Spleen (tissue), 11 donors: ENCODE results near the gene BDH1. TPM values are rescaled to one million over a fixed set of nuclear protein-coding genes. Genes with fewer than 3 reads are reported as not detected.

Source experiments
- DNase-seq: peaks from one replicate; pipeline ENCODE4 v3.0.0-alpha.2; 2020
- H3K27ac ChIP-seq, 8 donors: fragments of 200-600 bp; sonication (generic) in 7 of 8; 1 replicate in 4 of 8; 2 replicates in 4 of 8; pipeline versions ENCODE4 v1.5.0 to v1.8.0; 2016 to 2021; ENCODE audit warnings: inconsistent platforms in 4 of 8, mild to moderate bottlenecking in 4 of 8, moderate library complexity in 1 of 8
- H3K27me3 ChIP-seq, 7 donors: fragments of 200-600 bp; sonication (generic) in 6 of 7; replicated peaks in 1 of 7; 1 replicate in 4 of 7; 2 replicates in 3 of 7; pipeline versions ENCODE4 v1.5.0 to v1.8.0; 2016 to 2021; ENCODE audit warnings: inconsistent platforms in 3 of 7, mild to moderate bottlenecking in 1 of 7
- H3K36me3 ChIP-seq, 6 donors: fragments of 200-600 bp; sonication (generic) in 5 of 6; 1 replicate in 4 of 6; 2 replicates in 2 of 6; pipeline versions ENCODE4 v1.5.0 to v1.8.0; 2016 to 2021; ENCODE audit warnings: inconsistent platforms in 2 of 6
- H3K4me1 ChIP-seq, 6 donors: fragments of 200-600 bp; sonication (generic) in 5 of 6; 1 replicate in 3 of 6; 2 replicates in 3 of 6; pipeline versions ENCODE4 v1.5.0 to v1.8.0; 2016 to 2021; ENCODE audit warnings: inconsistent platforms in 3 of 6
- H3K4me3 ChIP-seq, 8 donors: fragments of 200-600 bp; sonication (generic) in 7 of 8; 1 replicate in 4 of 8; 2 replicates in 4 of 8; pipeline versions ENCODE4 v1.5.0 to v1.8.0; 2016 to 2021; ENCODE audit warnings: inconsistent platforms in 4 of 8, mild to moderate bottlenecking in 4 of 8, moderate library complexity in 2 of 8
- H3K9me3 ChIP-seq, 8 donors: fragments of 200-600 bp; sonication (generic) in 7 of 8; 1 replicate in 4 of 8; 2 replicates in 4 of 8; pipeline versions ENCODE4 v1.5.0 to v1.8.0; 2016 to 2021; ENCODE audit warnings: inconsistent platforms in 4 of 8
- POLR2A ChIP-seq, 3 donors: fragments of 450-650 bp; IDR thresholded peaks; one replicate each; pipeline ENCODE4 v1.5.1; 2017; ENCODE audit warnings: antibody characterized with exemption in 3 of 3, mild to moderate bottlenecking in 1 of 3
- POLR2AphosphoS5 ChIP-seq, 3 donors: sonication (generic); formaldehyde crosslinking; IDR thresholded peaks; one replicate each; pipeline ENCODE4 v1.5.1; 2017; ENCODE audit warnings: antibody characterized with exemption in 3 of 3
- WGBS, 5 donors: extraction: QIAGEN DNeasy Blood & Tissue Kit in 3 of 5; methylation state at CpG; one replicate each; pipeline versions ENCODE4 v1.1.5 to v1.1.7; 2013 to 2018; 5-methylcytosine and 5-hydroxymethylcytosine counted together
- intact Hi-C: fragments of 100-400 bp; cut with DNase I; formaldehyde crosslinking; loops from one replicate; pipeline ENCODE4 v1.15.0; 2023; ENCODE audit warnings: low total_unique reads
- polyA plus RNA-seq, 3 donors: library from polyadenylated mRNA; stranded (reverse); fragments of 200-250 nt; gene quantifications; one replicate each; pipeline ENCODE4 v1.2.1, GENCODE V29; 2013
- total RNA-seq, 7 donors: library from RNA; depleted of rRNA in 3 of 7; stranded (reverse); fragments of >200 nt in 3 of 7; fragmentation: NEBNext Ultra II Directional in 4 of 7; extraction: Animal tissue kit (Norgen Biotek cat#: 25700) in 4 of 7; gene quantifications; one replicate each; pipeline versions ENCODE4 v1.1.0 to v1.2.1, GENCODE V29; 2016 to 2021
- TF ChIP-seq, protein P1 (sequence below), 11 experiments: fragments of 200-600 bp in 7 of 11; fragments of 450-650 bp in 4 of 11; sonication (generic) in 4 of 11; IDR thresholded peaks in 8 of 11; conservative IDR thresholded peaks in 3 of 11; 1 replicate in 7 of 11; 2 replicates in 4 of 11; pipeline versions ENCODE4 v1.4.0 to v1.8.0; 2016 to 2021; ENCODE audit warnings: antibody characterized with exemption in 11 of 11, inconsistent platforms in 4 of 11, mild to moderate bottlenecking in 1 of 11
- donor health status: healthy with polysubstance abuse.
- donor health status: DM: no; HTN: no; CAD: no; lungs with moderate emphysema.
- donor health status: DM: no; HTN: no; CAD: no.
- donor health status: Bipolar disorder and iron deficiency.
- donor health status: healthy.
- donor health status: DM: no; HTN: no; CAD: no.
- donor health status: DM: yes; HTN: yes; CAD: no.

The BDH1 gene
- total and polyA plus RNA-seq, 10 donors = 11.5 to 24.6 (median 17.5) TPM

DNA sequence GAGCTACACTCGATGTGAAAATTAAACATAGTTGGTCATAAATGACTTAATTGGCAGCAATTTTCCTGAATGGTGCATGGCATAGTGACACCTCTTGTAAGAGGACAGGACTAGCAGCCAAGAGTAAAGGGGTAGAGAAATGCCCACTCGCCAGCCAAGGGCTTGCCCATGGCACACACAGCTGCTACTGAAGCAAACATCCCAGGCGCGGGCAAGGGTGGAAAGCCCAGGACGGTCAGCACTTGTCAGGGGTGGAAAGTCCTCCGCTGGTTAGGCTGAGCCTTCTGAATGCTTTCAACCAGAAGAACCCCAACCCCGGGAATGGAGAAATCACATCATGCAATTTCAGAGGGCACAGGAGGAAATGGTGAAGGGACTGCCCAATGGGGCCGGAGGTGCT lies 31.6 kb downstream of the BDH1 start:
- Histone ChIP-seq H3K27ac (no peak overlapping the region), H3K27me3 (no peaks in the 10 kb centered on the region), H3K36me3 (peaks cover 0 to 78% (median 2%) of the 10 kb centered on the region in 6 donors), H3K9me3 (no peaks in the 10 kb centered on the region), H3K4me3 (no peak overlapping the region), H3K4me1 (no peaks in the 10 kb centered on the region)
- DNase-seq = no peak
- intact Hi-C loops = no loop called here
- no peak for TF ChIP-seq POLR2A (IDR thresholded peaks at IDR 0.05)
- TF ChIP-seq POLR2AphosphoS5 (IDR thresholded peaks at IDR 0.05) = no peak
- TF ChIP-seq, protein P1, sequence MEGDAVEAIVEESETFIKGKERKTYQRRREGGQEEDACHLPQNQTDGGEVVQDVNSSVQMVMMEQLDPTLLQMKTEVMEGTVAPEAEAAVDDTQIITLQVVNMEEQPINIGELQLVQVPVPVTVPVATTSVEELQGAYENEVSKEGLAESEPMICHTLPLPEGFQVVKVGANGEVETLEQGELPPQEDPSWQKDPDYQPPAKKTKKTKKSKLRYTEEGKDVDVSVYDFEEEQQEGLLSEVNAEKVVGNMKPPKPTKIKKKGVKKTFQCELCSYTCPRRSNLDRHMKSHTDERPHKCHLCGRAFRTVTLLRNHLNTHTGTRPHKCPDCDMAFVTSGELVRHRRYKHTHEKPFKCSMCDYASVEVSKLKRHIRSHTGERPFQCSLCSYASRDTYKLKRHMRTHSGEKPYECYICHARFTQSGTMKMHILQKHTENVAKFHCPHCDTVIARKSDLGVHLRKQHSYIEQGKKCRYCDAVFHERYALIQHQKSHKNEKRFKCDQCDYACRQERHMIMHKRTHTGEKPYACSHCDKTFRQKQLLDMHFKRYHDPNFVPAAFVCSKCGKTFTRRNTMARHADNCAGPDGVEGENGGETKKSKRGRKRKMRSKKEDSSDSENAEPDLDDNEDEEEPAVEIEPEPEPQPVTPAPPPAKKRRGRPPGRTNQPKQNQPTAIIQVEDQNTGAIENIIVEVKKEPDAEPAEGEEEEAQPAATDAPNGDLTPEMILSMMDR (IDR thresholded peaks at IDR 0.05 in 8 of 11, conservative IDR thresholded peaks at IDR 0.05 in 3 of 11) = no peak
- WGBS, 5 donors = 78 to 90% (median 85%) methylated on average over 8 of the region's 8 CpGs

DNA sequence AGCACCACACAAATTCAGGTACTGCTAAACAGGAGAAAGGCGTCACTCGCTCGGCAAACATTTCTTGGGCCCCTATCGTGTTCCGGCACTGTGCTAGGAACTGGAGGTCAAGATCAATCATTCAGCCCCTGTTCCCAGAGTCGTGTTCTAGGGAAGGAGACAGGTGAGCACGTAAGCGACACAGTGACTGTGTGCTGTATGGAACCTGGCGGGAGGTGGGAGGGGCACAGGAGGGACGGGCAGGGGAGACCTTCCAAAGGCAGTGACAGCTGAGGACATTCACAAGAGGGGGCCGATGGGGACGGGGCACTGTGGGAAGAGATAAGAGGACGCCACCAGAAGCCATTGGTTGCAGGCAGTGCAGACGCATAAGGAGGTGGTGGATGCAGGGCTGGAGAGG lies 32.2 kb downstream of the BDH1 start:
- TF ChIP-seq POLR2AphosphoS5 (IDR thresholded peaks at IDR 0.05) (no peak), POLR2A (IDR thresholded peaks at IDR 0.05) (no peak)
- TF ChIP-seq, protein P1 (IDR thresholded peaks at IDR 0.05 in 8 of 11, conservative IDR thresholded peaks at IDR 0.05 in 3 of 11) = no peak
- WGBS, 5 donors = 90 to 95% (median 92%) methylated on average over 14 of the region's 14 CpGs
- peaks cover 0 to 72% (median 2%) of the 10 kb centered on the region in 6 donors for H3K36me3 ChIP-seq

DNA sequence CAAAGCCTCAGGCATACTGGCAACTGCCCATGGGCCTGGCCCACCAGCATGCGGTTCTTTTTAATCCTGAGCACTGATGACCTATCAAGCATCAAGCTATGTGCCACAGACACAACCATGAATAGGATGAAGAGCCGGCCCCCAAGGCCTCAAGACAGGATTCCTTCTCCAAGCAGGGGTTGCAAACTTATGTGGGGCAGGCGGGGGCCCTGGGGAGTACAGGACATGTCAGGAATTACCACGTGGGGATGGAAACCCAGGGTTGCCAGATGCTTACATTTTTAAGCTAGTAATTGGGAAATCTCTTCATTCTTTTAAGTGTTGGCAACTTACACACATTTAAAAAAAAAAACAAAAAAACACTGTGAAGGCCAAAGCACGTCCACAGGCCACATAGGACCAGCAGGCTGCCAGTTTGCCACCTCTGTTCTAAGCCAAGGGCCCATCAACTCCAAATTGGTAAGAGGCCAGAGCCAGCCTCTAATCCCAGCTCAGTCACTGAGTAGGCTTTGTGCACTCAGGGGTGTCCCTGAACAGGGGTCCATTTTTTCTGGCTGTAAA lies 32.8 kb downstream of the BDH1 start:
- TF ChIP-seq POLR2AphosphoS5 (IDR thresholded peaks at IDR 0.05) = no peak
- Histone ChIP-seq H3K4me1 (no peaks in the 10 kb centered on the region), H3K27ac (no peak overlapping the region), H3K27me3 (no peaks in the 10 kb centered on the region), H3K9me3 (no peaks in the 10 kb centered on the region), H3K4me3 (no peak overlapping the region), H3K36me3 (peaks cover 0 to 67% (median 0%) of the 10 kb centered on the region in 6 donors)
- intact Hi-C loops = no loop called here
- 84 to 87% (median 85%) methylated on average over 5 of the region's 5 CpGs for WGBS, 5 donors
- DNase-seq = no peak

More for the DNA sequence above, 32.2 kb downstream of the BDH1 start:
- no peak for DNase-seq
- no peaks in the 10 kb centered on the region for H3K27me3 ChIP-seq
- H3K27ac ChIP-seq = no peak overlapping the region
- intact Hi-C loops = no loop called here
- no peaks in the 10 kb centered on the region for H3K9me3 ChIP-seq
- H3K4me1 ChIP-seq = no peaks in the 10 kb centered on the region
- H3K4me3 ChIP-seq = no peak overlapping the region

DNA sequence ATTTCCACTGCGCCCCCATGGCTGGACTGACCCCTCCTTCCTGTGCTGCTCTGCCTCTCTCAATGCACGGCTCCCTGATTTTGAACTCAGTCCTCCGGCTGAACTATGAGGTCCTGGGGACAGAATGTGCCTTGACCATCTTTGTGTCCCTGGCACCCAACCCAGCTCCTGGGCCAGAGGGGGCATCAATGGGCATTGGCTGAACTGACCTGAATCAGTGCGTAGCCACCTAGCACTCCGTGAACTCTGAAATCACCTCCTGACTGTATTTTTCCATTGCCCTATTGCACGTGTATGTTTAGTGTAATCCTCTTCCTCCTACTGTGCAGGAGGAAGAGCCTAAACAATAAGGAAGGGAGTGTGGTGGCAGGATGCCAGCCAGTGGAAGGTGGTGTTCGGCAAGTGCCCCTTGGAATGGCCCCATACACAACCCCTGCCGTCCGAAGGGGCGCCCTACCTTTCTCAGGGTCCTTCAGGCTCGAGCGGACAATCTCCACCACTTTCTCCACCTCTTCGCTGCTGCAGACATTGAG lies 33.5 kb downstream of the BDH1 start:
- Histone ChIP-seq H3K4me3 (no peak overlapping the region), H3K36me3 (peaks cover 0 to 60% (median 0%) of the 10 kb centered on the region in 6 donors), H3K4me1 (no peaks in the 10 kb centered on the region), H3K9me3 (no peaks in the 10 kb centered on the region), H3K27ac (no peak overlapping the region), H3K27me3 (no peaks in the 10 kb centered on the region)
- intact Hi-C loops = no loop called here
- TF ChIP-seq POLR2A (IDR thresholded peaks at IDR 0.05) = no peak
- DNase-seq = no peak
- 70 to 83% (median 75%) methylated on average over 13 of the region's 13 CpGs for WGBS, 5 donors

DNA sequence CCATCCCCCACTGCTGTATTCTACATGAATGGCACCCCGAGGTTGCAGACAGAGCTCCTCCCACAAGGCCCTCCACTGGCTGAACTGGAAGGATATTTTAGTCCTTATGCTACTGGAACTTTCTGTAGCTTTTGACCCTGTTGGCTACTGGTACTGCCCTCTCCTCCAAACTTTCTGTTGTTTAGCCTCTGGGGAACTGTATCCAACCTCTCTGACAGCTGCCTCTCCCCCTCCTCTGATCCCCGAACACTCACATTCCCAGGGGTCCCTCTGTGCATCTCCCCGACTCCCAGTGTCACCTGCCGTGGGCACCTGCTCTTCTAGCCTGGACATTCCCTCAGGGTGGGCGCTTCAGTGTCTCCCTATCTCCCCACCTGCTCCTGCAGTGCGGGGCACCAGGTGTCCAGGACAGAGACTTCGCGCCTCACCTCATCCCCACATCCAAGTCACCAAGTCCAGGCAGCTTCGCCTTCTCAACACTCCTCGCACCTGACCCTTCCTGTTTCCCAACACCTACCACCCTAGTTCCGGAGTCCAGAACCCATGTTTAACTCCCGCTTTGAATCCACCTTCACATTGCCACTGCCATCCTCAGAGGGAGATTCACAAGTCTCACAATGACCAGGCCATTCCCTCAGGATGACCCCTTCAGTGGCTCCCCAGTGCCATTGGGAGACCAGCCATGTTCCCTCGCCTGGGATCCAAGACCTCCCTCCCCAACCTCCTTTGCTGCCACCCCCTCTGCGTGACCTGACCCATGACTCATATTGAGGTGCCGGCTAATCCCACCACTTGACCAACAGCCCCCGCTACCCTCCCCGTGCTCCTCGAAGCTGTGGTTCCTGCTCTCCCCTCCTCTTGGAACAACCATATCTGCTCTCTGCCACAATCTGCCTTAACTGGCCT lies 34.2 kb downstream of the BDH1 start:
- Histone ChIP-seq H3K27me3 (no peaks in the 10 kb centered on the region), H3K4me3 (no peak overlapping the region), H3K9me3 (no peaks in the 10 kb centered on the region), H3K27ac (no peak overlapping the region), H3K4me1 (peaks cover 0 to 5% (median 5%) of the 10 kb centered on the region in 6 donors), H3K36me3 (peaks cover 0 to 52% (median 0%) of the 10 kb centered on the region in 6 donors)
- DNase-seq = no peak
- TF ChIP-seq, protein P1 (IDR thresholded peaks at IDR 0.05 in 8 of 11, conservative IDR thresholded peaks at IDR 0.05 in 3 of 11) = no peak
- TF ChIP-seq POLR2A (IDR thresholded peaks at IDR 0.05) = no peak
- no peak for TF ChIP-seq POLR2AphosphoS5 (IDR thresholded peaks at IDR 0.05)
- 86 to 92% (median 91%) methylated on average over 18 of the region's 18 CpGs for WGBS, 5 donors
- intact Hi-C loops = no loop called here
